ENCODE data around the gene TRIM28.
"Not testable (repeated sequence)": the region's sequence is repeated elsewhere in the genome, so short reads cannot be mapped to it uniquely, and the experiment has no call there.

Gene TRIM28

DNA sequence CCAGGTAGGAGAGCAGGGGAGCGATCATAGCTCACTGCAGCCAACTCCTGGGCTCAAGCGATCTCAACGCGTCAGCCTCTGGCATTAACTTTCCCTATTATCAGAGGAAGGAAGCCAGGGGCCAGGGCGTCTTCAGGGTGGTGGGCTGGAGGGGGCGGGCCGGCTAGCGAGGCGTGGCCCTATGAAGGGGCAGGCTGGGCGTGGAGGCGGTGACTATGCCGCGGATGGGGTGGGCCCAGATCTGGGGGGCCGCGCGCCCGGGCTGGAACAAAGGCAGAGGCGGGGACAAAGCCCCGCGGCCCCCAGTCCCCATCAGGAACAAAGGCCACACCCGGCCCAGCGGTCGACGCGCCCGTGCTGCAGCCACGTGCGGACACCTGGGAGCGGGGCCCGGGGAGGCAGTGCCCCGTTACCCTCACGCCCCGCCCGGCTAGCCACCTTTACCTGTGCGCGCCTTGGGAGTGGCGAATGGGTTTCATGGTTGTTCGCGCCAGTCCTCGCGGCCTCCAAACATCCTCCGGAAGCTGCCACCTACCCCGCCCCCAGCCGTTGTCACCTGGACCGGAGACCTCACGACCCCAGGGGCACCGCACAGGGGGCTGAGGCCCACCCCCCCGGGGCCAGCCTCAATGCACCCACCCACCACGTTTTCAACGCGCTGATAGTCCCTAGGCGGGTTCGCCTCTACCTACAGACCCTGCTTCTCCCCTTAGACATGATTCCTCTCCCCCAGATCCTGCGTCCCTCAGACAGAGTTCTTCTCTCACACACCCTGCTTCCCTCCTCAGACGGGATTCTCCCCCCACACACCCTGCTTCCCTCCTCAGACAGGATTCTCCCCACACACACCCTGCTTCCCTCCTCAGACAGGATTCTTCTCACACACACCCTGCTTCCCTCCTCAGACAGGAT lies 5.4 kb upstream of the TRIM28 start:
- H3K4me3 ChIP-seq (ENCODE audit: low read depth, low read length) = peak overlapping the region; percentile 58
- TF ChIP-seq, protein P1, sequence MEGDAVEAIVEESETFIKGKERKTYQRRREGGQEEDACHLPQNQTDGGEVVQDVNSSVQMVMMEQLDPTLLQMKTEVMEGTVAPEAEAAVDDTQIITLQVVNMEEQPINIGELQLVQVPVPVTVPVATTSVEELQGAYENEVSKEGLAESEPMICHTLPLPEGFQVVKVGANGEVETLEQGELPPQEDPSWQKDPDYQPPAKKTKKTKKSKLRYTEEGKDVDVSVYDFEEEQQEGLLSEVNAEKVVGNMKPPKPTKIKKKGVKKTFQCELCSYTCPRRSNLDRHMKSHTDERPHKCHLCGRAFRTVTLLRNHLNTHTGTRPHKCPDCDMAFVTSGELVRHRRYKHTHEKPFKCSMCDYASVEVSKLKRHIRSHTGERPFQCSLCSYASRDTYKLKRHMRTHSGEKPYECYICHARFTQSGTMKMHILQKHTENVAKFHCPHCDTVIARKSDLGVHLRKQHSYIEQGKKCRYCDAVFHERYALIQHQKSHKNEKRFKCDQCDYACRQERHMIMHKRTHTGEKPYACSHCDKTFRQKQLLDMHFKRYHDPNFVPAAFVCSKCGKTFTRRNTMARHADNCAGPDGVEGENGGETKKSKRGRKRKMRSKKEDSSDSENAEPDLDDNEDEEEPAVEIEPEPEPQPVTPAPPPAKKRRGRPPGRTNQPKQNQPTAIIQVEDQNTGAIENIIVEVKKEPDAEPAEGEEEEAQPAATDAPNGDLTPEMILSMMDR (IDR thresholded peaks at IDR 0.05; ENCODE audit: borderline replicate concordance, insufficient read depth, low read depth, low read length) = no peak

DNA sequence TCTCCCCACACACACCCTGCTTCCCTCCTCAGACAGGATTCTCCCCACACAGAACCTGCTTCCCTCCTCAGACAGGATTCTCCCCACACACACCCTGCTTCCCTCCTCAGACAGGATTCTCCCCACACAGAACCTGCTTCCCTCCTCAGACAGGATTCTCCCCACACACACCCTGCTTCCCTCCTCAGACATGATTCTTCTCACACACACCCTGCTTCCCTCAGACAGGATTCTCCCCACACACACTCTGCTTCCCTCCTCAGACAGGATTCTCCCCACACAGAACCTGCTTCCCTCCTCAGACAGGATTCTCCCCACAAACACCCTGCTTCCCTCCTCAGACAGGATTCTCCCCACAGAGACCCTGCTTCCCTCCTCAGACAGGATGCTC lies 4.7 kb upstream of the TRIM28 start:
- H3K4me3 ChIP-seq (ENCODE audit: low read depth, low read length) = not testable (repeated sequence)

DNA sequence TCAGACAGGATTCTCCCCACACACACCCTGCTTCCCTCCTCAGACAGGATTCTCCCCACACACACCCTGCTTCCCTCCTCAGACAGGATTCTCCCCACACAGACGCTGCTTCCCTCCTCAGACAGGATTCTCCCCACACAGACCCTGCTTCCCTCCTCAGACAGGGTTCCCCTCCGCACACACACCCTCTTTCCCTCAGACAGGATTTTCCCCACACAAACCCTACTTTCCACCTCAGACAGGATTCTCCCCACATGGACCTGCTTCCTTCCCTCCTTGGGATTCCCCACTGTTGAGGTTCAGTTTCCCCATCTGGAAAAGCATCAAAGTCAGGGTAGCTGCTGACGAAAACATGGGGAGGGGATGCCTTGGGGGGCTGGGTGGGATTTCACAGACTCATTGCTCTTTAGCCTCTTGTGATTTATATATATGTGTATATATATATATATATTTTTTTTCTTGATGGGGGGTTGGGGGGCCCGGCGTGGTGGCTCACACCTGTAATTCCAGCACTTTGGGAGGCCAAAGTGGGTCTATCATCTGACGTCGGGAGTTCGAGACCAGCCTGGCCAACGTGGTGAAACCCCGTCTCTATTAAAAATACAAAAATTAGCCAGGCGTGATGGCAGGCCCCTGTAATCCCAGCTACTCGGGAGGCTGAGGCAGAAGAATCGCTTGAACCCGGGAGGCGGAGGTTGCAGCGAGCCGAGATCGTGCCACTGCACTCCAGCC lies 1.1 kb upstream of the TRIM28 start:
- H3K4me3 ChIP-seq (ENCODE audit: low read depth, low read length) = not testable (repeated sequence)

DNA sequence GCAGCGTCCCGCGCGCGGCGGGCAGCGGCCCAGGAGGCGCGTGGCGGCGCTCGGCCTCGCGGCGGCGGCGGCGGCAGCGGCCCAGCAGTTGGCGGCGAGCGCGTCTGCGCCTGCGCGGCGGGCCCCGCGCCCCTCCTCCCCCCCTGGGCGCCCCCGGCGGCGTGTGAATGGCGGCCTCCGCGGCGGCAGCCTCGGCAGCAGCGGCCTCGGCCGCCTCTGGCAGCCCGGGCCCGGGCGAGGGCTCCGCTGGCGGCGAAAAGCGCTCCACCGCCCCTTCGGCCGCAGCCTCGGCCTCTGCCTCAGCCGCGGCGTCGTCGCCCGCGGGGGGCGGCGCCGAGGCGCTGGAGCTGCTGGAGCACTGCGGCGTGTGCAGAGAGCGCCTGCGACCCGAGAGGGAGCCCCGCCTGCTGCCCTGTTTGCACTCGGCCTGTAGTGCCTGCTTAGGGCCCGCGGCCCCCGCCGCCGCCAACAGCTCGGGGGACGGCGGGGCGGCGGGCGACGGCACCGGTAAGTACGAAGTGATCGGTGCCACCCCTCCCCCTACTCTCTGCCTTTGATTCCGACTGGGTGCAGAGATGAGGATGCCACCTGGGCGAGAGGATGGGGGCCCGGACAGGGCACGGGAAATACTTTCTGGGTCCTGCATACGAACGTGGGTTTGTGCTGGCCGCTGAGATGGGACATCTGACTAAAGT lies 874 bp downstream of the TRIM28 start:
- TF ChIP-seq, protein P1 (IDR thresholded peaks at IDR 0.05; ENCODE audit: borderline replicate concordance, insufficient read depth, low read depth, low read length) = no peak
- H3K4me3 ChIP-seq (ENCODE audit: low read depth, low read length) = peak overlapping the region; percentile 99

DNA sequence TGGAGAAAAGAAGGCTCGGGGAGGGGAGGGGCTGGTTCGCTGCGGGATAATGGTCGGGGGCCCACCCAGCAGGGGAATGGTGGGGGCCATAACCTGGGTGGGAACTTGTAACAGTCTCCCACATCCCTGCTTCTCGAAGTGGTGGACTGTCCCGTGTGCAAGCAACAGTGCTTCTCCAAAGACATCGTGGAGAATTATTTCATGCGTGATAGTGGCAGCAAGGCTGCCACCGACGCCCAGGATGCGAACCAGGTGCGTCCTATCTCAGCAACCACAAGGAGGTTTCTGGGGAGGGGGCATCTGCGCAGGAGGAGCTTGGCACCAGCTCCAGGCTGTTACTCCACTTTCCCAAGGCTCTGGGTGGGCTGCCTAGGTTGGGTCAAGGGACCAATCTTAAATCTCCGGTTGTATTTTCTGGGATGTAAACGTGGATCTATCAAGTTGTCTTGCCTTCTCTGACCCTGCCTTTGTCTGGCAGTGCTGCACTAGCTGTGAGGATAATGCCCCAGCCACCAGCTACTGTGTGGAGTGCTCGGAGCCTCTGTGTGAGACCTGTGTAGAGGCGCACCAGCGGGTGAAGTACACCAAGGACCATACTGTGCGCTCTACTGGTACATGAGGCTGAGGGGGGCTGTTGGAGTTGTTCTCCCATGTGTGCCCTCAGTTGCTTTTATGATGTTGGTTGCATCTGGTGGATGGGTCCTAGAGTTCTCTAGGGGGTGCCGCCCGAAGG lies 1.6 kb downstream of the TRIM28 start:
- TF ChIP-seq, protein P1 (IDR thresholded peaks at IDR 0.05; ENCODE audit: borderline replicate concordance, insufficient read depth, low read depth, low read length) = no peak
- H3K4me3 ChIP-seq (ENCODE audit: low read depth, low read length) = peak overlapping the region; percentile 99

DNA sequence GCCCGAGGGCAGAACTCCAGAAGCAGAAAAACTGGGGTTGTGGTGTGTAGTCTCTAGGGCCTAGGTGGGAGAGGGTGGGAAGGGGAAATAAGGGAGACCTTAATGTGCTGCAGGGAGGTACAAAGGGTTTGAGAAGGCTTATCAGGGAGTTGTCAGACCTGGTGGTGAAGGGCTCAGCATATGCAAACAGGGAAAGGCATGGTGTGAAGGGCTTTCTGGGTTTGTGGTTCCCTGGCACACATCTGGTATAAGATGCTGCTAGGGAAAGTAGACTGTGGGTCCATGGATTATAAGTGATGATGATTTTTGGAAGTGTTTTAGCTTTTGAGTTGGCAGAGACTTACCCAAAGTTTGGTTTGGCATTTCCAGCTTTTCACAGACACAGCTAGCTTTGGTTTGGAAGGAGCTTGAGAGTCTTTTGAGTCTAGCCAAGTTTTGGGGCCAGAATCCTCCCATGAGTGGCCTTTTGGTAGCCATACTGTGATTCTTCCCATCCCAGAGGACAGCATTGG lies 2.2 kb downstream of the TRIM28 start:
- TF ChIP-seq, protein P1 (IDR thresholded peaks at IDR 0.05; ENCODE audit: borderline replicate concordance, insufficient read depth, low read depth, low read length) = no peak
- peak overlapping the region; percentile 99 for H3K4me3 ChIP-seq (ENCODE audit: low read depth, low read length)

DNA sequence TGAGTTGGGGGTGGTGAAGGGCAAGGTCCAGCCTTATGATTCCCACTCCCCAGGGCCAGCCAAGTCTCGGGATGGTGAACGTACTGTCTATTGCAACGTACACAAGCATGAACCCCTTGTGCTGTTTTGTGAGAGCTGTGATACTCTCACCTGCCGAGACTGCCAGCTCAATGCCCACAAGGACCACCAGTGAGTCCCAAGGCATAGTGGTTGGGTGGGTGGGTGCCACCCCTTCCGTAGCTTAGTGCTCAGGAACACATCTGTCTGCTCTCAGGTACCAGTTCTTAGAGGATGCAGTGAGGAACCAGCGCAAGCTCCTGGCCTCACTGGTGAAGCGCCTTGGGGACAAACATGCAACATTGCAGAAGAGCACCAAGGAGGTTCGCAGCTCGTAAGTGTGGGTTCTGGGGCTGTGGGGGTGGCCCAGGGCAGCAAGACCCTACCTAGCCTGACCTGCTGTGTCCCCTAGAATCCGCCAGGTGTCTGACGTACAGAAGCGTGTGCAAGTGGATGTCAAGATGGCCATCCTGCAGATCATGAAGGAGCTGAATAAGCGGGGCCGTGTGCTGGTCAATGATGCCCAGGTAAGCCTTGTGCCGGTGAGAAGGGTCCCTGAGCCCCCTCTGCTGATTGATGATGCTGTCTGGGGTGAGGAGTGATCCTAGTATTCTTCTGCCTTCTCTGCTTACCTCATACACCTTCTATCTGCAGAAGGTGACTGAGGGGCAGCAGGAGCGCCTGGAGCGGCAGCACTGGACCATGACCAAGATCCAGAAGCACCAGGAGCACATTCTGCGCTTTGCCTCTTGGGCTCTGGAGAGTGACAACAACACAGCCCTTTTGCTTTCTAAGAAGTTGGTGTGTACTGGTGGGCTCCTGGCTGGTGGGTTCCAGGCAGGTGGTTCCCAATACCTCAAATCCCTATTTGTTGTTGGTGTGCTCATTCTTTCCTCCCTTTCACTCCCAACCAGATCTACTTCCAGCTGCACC lies 3.8 kb downstream of the TRIM28 start:
- no peak overlapping the region for H3K4me3 ChIP-seq (ENCODE audit: low read depth, low read length)
- TF ChIP-seq, protein P1 (IDR thresholded peaks at IDR 0.05; ENCODE audit: borderline replicate concordance, insufficient read depth, low read depth, low read length) = no peak
